K562 (cell line): ENCODE results near the gene NCOA1.

ENCODE experiments used
- CTCF ChIP-seq, 3 experiments: IDR thresholded peaks in 2 of 3; conservative IDR thresholded peaks in 1 of 3; 2 replicates each; pipeline ENCODE4 v1.5.1; 2011 to 2012; ENCODE audit warnings: low read length in 3 of 3, mild to moderate bottlenecking in 3 of 3, control low read depth in 2 of 3, improper control_type of control experiment in 1 of 3, inconsistent platforms in 1 of 3, low read depth in 1 of 3, mixed read lengths in 1 of 3, moderate library complexity in 1 of 3; ENCODE audit not compliant: insufficient read depth in 2 of 3
- GTF2F1 ChIP-seq: IDR thresholded peaks from 2 replicates; pipeline ENCODE4 v1.6.1; 2011; ENCODE audit warnings: low read depth, low read length, improper control_type of control experiment
- MAX ChIP-seq: sonication (generic); formaldehyde crosslinking; IDR thresholded peaks from 2 replicates; pipeline ENCODE4 v1.9.0; 2022; ENCODE audit warnings: mild to moderate bottlenecking, missing genetic modification reagents
- NR3C1 ChIP-seq: sonication (generic); formaldehyde crosslinking; IDR thresholded peaks from 2 replicates; pipeline ENCODE4 v1.8.1; 2022; ENCODE audit warnings: missing genetic modification reagents
- PHB2 ChIP-seq: fragments of 450-650 bp; IDR thresholded peaks from 2 replicates; pipeline ENCODE4 v1.6.1; 2017; ENCODE audit warnings: low read depth
- ZNF766 ChIP-seq: fragments of 200-800 bp; sonication (Bioruptor generic); conservative IDR thresholded peaks from 2 replicates; pipeline ENCODE4 v1.6.1; 2016; ENCODE audit warnings: missing genetic modification characterization, missing compliant biosample characterization

GRCh38 chr2:24565537-24565936, 74.5 kb downstream of the NCOA1 start:
- TF ChIP-seq NR3C1 (CRISPR knock-in tag), result no peak
- TF ChIP-seq GTF2F1, result no peak
- TF ChIP-seq ZNF766 (CRISPR knock-in tag), result no peak
- TF ChIP-seq PHB2, result no peak
- no peak for TF ChIP-seq CTCF (IDR thresholded peaks at IDR 0.05 in 2 of 3, conservative IDR thresholded peaks at IDR 0.05 in 1 of 3; ENCODE audit: insufficient read depth in 2 of 3, low read depth in 1 of 3, low read length in 3 of 3)
- no peak for TF ChIP-seq MAX (CRISPR knock-in tag)
